Kidney epithelial cell (primary cell): Measurements from ENCODE around the gene GNA12. TPM values are rescaled to one million over a fixed set of nuclear protein-coding genes. Genes with fewer than 3 reads are reported as not detected.

Experiments
- DNase-seq: peaks from one replicate; pipeline ENCODE4 v3.0.0-alpha.2; 2010; ENCODE audit warnings: low read depth
- H3K27me3 ChIP-seq: 2 replicates; pipeline ENCODE4 v1.6.0; 2011; ENCODE audit warnings: low read length; ENCODE audit not compliant: control insufficient read depth, insufficient read depth
- H3K36me3 ChIP-seq: 2 replicates; pipeline ENCODE4 v1.5.1; 2011; ENCODE audit warnings: low read length; ENCODE audit not compliant: control insufficient read depth, insufficient read depth
- H3K4me3 ChIP-seq: 2 replicates; pipeline ENCODE4 v1.5.1; 2011; ENCODE audit warnings: low read depth, mild to moderate bottlenecking, control low read depth, low read length
- total RNA-seq: library from RNA; depleted of rRNA; stranded (reverse); fragments of >200 nt; gene quantifications from 2 replicates; pipeline ENCODE4 v1.2.3, GENCODE V29; 2015
- TF ChIP-seq, protein P1 (sequence below): IDR thresholded peaks from 2 replicates; pipeline ENCODE4 v1.5.1; 2011; ENCODE audit warnings: mild to moderate bottlenecking, moderate library complexity, low read length, control low read depth, inconsistent platforms; ENCODE audit not compliant: insufficient read depth, poor library complexity, severe bottlenecking

Gene GNA12
- total RNA-seq, 1 donor from 2014 or later: 40.7 TPM

DNA sequence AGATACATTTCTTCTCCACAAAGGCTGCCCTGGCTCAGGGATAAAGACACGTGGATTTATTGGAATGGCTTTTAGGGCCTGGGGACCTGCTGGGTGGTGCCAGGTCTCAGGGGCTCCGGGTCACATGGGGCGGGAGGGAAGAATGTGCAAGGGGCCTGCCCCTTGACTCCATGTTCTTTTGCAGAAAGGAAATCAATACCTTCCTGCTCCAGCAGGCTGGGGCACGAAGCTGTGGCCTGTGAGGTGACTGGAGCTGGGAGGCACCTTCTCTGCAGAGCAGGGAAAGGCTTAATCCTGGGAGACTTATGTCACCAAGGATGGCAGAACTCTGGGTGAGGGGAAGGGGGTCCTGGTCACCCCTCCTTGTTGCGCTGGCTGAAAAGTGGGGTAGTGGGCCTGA is 42.3 kb upstream of the GNA12 start:
- H3K27me3 ChIP-seq: peaks cover 6% of the 10 kb centered on the region
- no peaks in the 10 kb centered on the region for H3K36me3 ChIP-seq
- TF ChIP-seq, protein P1, sequence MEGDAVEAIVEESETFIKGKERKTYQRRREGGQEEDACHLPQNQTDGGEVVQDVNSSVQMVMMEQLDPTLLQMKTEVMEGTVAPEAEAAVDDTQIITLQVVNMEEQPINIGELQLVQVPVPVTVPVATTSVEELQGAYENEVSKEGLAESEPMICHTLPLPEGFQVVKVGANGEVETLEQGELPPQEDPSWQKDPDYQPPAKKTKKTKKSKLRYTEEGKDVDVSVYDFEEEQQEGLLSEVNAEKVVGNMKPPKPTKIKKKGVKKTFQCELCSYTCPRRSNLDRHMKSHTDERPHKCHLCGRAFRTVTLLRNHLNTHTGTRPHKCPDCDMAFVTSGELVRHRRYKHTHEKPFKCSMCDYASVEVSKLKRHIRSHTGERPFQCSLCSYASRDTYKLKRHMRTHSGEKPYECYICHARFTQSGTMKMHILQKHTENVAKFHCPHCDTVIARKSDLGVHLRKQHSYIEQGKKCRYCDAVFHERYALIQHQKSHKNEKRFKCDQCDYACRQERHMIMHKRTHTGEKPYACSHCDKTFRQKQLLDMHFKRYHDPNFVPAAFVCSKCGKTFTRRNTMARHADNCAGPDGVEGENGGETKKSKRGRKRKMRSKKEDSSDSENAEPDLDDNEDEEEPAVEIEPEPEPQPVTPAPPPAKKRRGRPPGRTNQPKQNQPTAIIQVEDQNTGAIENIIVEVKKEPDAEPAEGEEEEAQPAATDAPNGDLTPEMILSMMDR: no peak
- no peak overlapping the region for H3K4me3 ChIP-seq
- no peak for DNase-seq

DNA sequence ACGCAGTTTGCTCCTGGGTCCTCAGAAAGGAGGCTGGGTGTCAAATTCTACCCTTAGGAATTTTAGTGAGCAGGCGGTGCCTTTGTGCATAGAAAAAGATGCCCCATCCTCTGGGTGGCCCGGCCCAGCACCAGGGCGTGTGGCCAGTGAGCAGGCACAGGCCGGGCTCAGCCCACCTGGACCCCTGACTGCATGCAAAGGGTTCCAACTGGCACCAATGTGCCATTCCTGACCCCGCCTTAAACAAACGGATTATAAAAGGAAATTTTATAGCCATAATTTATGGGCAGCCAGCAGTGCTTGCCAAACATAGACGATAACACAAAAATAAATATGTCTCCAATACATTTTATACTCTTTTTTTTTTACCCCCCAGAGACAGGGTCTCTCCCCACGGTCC is 40.1 kb upstream of the GNA12 start:
- TF ChIP-seq, protein P1: no peak

DNA sequence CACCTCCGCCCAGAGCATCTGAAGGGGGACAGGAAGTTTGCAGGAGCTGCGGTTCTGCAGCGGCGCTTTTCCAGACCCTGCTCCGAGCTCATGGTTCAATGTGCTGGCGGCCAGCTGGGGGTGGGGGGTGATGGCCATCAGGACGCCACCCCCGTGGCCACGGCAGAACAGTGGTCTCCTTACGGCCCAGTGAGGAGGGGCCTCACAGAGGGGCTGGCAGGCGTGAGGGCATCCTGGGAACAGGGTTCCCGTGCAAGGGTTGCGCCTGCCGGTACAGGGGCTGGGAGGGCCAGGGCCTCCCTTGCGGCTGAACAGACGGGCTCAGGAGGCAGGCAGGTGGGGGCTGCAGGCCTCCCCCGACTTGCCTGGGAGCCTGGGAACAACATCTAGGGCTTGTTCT is 39.0 kb upstream of the GNA12 start:
- TF ChIP-seq, protein P1: no peak
- no peak overlapping the region for H3K4me3 ChIP-seq
- no peak for DNase-seq
- H3K27me3 ChIP-seq: peaks cover 6% of the 10 kb centered on the region
- no peaks in the 10 kb centered on the region for H3K36me3 ChIP-seq

More for the DNA sequence above, 40.1 kb upstream of the GNA12 start:
- DNase-seq: no peak
- Histone ChIP-seq H3K27me3 (peaks cover 6% of the 10 kb centered on the region), H3K4me3 (no peak overlapping the region), H3K36me3 (no peaks in the 10 kb centered on the region)

DNA sequence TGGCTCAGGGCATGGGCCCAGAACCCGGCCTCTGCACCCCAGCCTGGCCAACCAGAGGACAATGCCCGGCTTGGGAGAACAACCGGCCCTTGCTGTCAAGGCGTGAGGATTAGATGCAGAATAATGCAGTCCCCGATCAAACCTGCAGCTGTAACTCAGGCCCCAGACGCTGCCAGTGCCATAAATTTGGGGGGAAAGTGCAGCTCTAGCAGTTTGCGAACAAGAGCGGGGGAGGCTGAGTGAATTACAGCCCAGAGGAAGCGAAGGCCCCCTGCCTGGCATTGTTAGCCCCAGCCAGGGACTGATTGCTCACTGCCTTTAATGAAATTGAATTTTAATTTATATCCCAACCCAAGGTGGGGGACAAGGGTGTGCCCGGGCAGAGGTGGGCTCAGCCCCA is 38.0 kb upstream of the GNA12 start:
- TF ChIP-seq, protein P1: no peak
- Histone ChIP-seq H3K4me3 (no peak overlapping the region), H3K36me3 (no peaks in the 10 kb centered on the region), H3K27me3 (peaks cover 6% of the 10 kb centered on the region)
- no peak for DNase-seq

DNA sequence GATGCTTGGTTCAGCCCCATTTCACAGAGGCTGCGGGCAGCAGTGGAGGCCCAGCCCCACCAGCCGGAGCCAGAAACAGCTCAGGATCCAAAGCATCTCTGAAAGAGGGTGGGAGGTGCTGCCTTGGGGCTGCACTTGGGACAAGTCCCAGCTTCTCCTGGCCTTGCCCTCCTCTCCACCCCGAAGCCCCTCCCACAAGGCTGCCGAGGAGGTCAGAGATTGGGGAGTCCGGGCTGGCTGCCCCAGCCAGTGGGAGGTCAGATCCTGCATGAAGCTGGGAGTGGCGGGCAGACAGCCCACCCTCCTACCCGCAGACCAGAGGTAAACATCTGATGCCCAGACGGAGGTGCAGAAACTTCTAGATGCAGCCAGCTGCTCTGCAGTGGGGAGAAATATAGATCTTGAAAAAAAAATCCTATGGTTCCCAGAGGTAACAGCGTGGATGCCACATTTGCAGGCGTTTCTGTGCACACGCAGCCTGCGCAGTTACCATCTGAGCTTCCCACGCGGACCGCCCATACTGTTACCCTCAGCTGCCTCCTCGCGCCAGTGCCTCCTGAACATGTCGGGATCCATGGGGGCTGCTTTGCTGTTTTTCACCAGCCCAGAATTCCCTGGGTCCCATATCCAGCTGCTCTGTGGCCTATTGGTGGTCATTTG is 36.9 kb upstream of the GNA12 start:
- DNase-seq: no peak
- peaks cover 6% of the 10 kb centered on the region for H3K27me3 ChIP-seq
- H3K36me3 ChIP-seq: no peaks in the 10 kb centered on the region
- no peak overlapping the region for H3K4me3 ChIP-seq
- TF ChIP-seq, protein P1: no peak

DNA sequence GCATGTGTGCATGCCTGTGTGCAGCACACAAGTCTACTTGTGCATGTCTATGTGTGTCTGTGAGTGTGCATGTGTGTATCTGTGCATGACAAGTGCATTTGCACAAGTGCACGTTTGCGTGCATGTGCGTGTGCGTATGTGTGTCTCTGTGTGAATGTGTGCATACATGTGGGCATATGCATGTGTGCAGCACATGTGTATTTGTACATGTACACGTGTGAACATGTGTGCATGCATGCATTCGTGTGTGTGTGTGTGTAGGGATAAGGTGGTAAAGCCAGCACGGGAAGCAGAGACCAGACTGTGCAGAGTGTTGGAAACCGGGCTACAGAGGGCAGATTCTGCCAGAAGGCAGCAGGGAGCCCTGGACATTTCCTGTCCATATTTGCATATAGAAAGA is 35.9 kb upstream of the GNA12 start:
- TF ChIP-seq, protein P1: no peak
- H3K27me3 ChIP-seq: peaks cover 6% of the 10 kb centered on the region
- no peaks in the 10 kb centered on the region for H3K36me3 ChIP-seq
- H3K4me3 ChIP-seq: no peak overlapping the region
- DNase-seq: no peak
